IPS DF 6.9 (cell line): ENCODE data around the gene OSBP.
"Not testable (repeated sequence)": the region's sequence is repeated elsewhere in the genome, so short reads cannot be mapped to it uniquely, and the experiment has no call there.

Source experiments
- DNase-seq: peaks from one replicate; pipeline ENCODE4 v3.0.0-alpha.2; 2013; ENCODE audit warnings: low read depth, low spot score
- H3K27ac ChIP-seq: one replicate; pipeline ENCODE4 v1.5.1; 2013; ENCODE audit warnings: low read length, control low read depth
- H3K27me3 ChIP-seq: 2 replicates; pipeline ENCODE4 v1.6.1; 2013; ENCODE audit warnings: mild to moderate bottlenecking, low read length; ENCODE audit not compliant: control insufficient read depth, insufficient read depth
- H3K36me3 ChIP-seq: 2 replicates; pipeline ENCODE4 v1.6.1; 2013; ENCODE audit warnings: low read length; ENCODE audit not compliant: control insufficient read depth, insufficient read depth
- H3K4me1 ChIP-seq: 2 replicates; pipeline ENCODE4 v1.6.1; 2013; ENCODE audit warnings: low read length; ENCODE audit not compliant: control insufficient read depth, insufficient read depth
- H3K4me3 ChIP-seq: 2 replicates; pipeline ENCODE4 v1.5.1; 2013; ENCODE audit warnings: mild to moderate bottlenecking, low read length
- H3K9me3 ChIP-seq: 2 replicates; pipeline ENCODE4 v1.6.1; 2013; ENCODE audit warnings: low read length, inconsistent platforms; ENCODE audit not compliant: control insufficient read depth, insufficient read depth
- WGBS: extraction: QIAGEN DNeasy Blood & Tissue Kit; methylation state at CpG from one replicate; pipeline ENCODE4 v1.1.7; 2013; ENCODE audit warnings: mixed read lengths, missing lambda C conversion rate; ENCODE audit not compliant: insufficient read length, insufficient coverage; 5-methylcytosine and 5-hydroxymethylcytosine counted together

The OSBP gene

DNA sequence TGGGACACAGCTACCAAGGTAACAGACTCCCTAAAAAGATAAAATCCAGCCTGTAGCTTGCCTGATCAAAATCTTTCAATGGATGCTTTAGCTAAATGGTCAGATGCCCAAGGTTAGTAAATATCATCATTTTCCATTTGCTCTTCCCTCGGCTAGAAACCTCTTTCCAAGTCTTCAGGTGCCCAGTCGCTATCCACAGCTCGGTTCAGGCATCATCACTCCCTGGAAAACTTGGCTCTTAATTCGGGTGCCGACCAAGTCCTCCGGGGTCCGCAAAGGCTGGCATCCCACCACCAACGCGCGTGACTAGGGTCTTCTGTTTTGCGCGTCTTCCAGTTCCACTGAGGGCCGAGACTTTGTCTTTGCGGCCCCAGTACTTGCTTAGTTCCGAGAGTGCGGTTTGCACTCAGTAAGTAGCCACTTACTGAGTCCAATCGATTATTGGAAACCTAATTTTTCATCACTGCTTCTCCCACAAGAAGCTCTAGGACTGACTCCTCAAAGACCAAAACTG is 59.9 kb downstream of the OSBP start:
- peak overlapping the region; percentile 75 for H3K4me3 ChIP-seq
- no peaks in the 10 kb centered on the region for H3K9me3 ChIP-seq
- no peaks in the 10 kb centered on the region for H3K27me3 ChIP-seq
- H3K4me1 ChIP-seq, result peaks cover 2% of the 10 kb centered on the region; the same call in 1 of the 2 replicates
- H3K36me3 ChIP-seq, result no peaks in the 10 kb centered on the region
- no CpG with 5 or more reads among the region's 17 CpGs for WGBS
- DNase-seq, result no peak
- H3K27ac ChIP-seq, result no peak overlapping the region

DNA sequence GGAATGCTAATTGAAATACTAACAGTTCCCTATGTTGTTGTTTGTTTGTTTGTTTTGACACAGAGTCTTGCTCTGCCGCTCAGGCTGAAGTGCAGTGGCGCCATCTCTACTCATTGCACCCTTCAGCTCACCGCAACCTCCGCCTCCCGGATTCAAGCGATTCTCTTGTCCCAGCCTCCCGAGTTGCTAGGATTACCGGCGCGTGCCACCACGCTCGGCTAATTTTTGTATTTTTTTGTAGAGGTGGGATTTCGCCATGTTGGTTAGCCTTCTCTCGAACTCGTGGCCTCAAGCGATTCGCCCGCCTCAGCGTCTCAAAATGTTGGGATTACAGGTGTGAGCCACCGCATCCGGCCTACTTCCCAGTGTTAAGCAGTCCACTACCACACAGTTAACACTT is 62.3 kb downstream of the OSBP start:
- no CpG with 5 or more reads among the region's 21 CpGs for WGBS
- H3K36me3 ChIP-seq, result no peaks in the 10 kb centered on the region
- no peak for DNase-seq
- H3K27me3 ChIP-seq, result no peaks in the 10 kb centered on the region
- H3K27ac ChIP-seq, result no peak overlapping the region
- H3K9me3 ChIP-seq, result no peaks in the 10 kb centered on the region
- H3K4me1 ChIP-seq, result no peaks in the 10 kb centered on the region
- no peak overlapping the region for H3K4me3 ChIP-seq

DNA sequence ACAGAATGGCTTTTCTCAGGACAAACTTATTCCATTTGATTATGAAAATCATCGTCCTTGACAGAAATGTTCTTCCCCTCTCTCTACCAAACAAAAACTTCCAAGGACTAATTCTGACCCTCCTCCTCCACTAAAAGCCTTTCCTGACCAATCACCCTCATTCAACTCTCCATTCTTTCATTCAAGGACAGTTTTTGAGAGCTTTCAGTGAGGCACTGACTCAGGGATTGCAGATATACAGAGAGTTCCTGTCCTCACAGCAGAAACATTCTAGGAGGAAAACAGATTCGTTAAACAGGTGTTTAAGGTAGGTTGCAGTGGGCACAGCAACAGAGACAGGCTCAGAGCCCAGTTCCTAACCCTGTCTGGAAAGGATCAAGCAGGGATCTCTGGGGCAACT is 62.7 kb downstream of the OSBP start:
- H3K9me3 ChIP-seq, result no peaks in the 10 kb centered on the region
- H3K36me3 ChIP-seq, result no peaks in the 10 kb centered on the region
- no peaks in the 10 kb centered on the region for H3K4me1 ChIP-seq
- no peak overlapping the region for H3K27ac ChIP-seq
- no peak for DNase-seq
- H3K4me3 ChIP-seq, result no peak overlapping the region
- WGBS, result no CpG with 5 or more reads among the region's 2 CpGs
- no peaks in the 10 kb centered on the region for H3K27me3 ChIP-seq

DNA sequence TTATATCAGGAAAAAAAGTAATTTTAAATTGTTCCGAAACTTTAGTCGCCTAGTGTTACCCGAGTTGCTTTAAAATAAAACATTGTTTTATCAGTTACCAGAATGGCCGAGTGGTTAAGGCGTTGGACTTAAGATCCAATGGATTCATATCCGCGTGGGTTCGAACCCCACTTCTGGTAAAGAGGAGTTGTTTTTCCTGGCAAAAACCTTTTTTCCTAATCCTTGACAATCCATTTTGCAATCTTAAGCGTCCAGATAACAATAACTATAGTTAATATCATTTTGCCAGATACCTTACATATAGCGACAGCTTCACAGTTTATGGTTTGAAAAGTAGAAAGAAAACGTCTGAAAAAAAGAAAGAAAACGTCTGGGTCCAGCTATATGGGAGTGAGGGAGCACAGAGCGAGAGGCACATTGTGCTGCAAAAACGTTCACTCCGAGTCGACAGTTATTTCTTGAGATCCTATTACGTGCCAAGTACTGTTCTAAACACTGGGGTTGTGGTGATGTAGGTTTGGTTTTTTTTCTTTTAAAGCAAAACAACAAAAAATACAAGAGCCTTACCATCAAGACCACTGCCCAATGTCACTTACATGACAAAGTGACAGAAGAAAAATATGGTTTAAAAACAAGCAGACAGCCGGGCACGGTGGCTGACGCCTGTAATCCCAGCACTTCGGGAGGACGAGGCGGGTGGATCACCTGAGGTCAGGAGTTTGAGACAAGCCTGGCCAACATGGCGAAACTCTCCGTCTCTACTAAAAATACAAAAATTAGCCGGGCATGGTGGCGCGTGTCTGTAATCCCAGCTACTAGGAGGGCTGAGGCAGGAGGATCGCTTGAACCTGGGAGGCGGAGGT is 63.7 kb downstream of the OSBP start:
- no peaks in the 10 kb centered on the region for H3K9me3 ChIP-seq
- no CpG with 5 or more reads among the region's 30 CpGs for WGBS
- H3K27me3 ChIP-seq, result no peaks in the 10 kb centered on the region
- H3K27ac ChIP-seq, result no peak overlapping the region
- H3K4me1 ChIP-seq, result no peaks in the 10 kb centered on the region
- peak overlapping the region; percentile 86; the same call in 1 of the 2 replicates for H3K4me3 ChIP-seq
- no peak for DNase-seq
- no peaks in the 10 kb centered on the region for H3K36me3 ChIP-seq

DNA sequence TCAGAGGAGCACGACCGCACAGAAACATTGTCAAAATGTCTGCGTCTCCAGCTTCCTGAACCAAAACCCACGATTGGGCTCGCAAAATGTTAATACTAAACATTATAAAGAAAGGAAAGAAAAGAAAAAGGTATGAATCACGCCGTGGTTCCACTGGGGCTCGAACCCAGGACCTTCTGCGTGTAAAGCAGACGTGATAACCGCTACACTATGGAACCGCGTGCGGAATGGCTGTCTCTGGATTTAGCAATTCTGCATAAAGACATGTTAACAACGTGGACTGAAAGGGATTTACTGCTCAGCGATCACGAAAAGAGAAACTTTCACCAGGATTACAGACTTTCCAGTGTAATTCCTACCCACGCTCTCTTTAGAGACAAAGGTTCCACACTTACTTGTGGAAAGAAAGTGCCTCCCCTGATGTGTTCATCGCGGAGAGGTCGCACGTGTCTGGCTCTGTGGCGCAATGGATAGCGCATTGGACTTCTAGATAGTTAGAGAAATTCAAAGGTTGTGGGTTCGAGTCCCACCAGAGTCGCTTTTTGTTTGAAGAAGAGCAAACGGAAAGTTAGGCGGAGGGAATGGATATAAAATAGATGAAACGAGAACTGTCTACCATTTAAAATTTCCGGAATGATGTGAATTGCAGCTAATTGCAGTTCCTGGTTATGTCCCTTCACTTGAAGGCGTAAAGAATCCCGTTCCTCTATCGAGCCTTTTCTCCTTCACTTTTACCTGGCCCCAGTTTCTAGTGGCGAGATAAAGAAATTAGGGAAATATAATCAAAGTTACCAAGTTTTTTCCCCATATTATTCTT is 64.5 kb downstream of the OSBP start:
- no peak for DNase-seq
- WGBS, result no CpG with 5 or more reads among the region's 34 CpGs
- H3K9me3 ChIP-seq, result no peaks in the 10 kb centered on the region
- H3K27me3 ChIP-seq, result no peaks in the 10 kb centered on the region
- no peak overlapping the region for H3K27ac ChIP-seq
- H3K4me1 ChIP-seq, result no peaks in the 10 kb centered on the region
- peak overlapping the region; percentile 86; the same call in 1 of the 2 replicates for H3K4me3 ChIP-seq
- no peaks in the 10 kb centered on the region for H3K36me3 ChIP-seq

DNA sequence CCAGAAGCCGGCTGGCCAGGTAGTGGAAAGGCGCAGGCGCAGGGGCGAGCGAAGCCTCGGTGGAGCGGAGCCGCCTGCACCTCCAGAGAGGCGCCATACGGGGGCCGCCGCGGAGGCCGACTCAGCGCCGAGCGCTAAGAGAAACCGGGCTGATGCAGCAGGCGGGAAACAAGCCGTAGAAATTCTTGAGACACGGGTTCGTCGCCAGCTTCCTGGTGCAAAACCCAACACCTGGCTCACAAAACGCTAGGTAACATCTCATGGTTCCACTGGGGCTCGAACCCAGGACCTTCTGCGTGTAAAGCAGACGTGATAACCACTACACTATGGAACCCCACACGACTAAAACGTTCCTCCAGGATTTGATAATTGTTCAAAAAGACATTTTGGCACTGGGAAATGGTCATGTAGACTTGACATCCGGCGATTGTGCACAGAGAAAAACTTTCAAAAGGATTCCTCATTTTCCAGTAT is 65.2 kb downstream of the OSBP start:
- Histone ChIP-seq H3K27me3 (no peaks in the 10 kb centered on the region), H3K27ac (no peak overlapping the region), H3K36me3 (no peaks in the 10 kb centered on the region), H3K4me1 (no peaks in the 10 kb centered on the region), H3K4me3 (peak overlapping the region; percentile 86; the same call in 1 of the 2 replicates), H3K9me3 (no peaks in the 10 kb centered on the region)
- WGBS, result no CpG with 5 or more reads among the region's 31 CpGs
- no peak for DNase-seq

DNA sequence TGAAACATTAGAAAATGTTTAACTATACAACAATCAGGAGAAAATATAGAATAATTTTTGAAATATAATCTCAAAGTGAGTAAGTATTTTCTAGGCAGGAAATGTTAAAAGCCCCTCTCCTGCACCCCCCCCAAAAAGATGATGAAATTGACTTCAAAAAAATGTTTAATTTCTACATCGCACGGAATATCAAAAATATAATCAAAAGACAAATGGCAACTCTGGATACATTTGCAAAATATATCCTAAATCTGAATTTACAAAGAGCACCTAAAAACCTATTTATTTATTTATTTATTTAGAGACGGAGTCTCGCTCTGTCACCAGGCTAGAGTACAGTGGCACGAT is 67.3 kb downstream of the OSBP start:
- Histone ChIP-seq H3K36me3 (no peaks in the 10 kb centered on the region), H3K4me1 (no peaks in the 10 kb centered on the region), H3K4me3 (no peak overlapping the region), H3K27me3 (no peaks in the 10 kb centered on the region), H3K9me3 (no peaks in the 10 kb centered on the region), H3K27ac (no peak overlapping the region)
- DNase-seq, result no peak
- no CpG with 5 or more reads among the region's 5 CpGs for WGBS

DNA sequence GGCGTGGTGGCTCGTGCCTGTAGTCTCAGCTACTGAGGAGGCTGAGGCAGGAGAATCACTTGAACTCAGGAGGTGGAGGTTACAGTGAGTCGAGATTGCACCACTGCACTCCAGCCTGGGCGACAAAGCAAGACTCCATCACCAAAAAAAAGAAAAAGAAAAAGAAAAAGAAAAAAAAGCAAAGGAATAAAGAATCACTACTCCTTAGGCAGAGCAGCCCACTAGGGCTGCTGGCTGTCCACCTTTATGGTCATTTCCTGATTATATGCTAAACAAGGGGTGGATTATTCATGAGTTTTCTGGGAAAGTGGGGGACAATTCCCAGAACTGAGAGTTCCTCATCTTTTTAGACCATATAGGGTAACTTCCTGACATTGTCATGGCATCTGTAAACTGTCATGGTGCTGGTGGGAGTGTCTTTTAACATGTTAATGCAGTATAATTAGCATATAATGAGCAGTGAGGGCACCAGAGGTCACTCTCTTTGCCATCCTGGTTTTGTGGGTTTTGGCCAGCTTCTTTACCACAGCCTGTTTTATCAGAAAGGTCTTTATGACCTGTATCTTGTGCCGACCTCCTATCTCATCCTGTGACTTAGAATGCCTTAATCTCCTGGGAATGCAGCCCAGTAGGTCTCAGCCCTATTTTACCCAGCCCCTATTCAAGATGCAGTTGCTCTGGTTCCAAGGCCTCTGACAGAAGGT is 67.8 kb downstream of the OSBP start:
- H3K9me3 ChIP-seq, DNase-seq, H3K36me3 ChIP-seq, H3K4me3 ChIP-seq, H3K4me1 ChIP-seq, H3K27me3 ChIP-seq, H3K27ac ChIP-seq: not testable (repeated sequence)
- WGBS, result no CpG with 5 or more reads among the region's 5 CpGs

DNA sequence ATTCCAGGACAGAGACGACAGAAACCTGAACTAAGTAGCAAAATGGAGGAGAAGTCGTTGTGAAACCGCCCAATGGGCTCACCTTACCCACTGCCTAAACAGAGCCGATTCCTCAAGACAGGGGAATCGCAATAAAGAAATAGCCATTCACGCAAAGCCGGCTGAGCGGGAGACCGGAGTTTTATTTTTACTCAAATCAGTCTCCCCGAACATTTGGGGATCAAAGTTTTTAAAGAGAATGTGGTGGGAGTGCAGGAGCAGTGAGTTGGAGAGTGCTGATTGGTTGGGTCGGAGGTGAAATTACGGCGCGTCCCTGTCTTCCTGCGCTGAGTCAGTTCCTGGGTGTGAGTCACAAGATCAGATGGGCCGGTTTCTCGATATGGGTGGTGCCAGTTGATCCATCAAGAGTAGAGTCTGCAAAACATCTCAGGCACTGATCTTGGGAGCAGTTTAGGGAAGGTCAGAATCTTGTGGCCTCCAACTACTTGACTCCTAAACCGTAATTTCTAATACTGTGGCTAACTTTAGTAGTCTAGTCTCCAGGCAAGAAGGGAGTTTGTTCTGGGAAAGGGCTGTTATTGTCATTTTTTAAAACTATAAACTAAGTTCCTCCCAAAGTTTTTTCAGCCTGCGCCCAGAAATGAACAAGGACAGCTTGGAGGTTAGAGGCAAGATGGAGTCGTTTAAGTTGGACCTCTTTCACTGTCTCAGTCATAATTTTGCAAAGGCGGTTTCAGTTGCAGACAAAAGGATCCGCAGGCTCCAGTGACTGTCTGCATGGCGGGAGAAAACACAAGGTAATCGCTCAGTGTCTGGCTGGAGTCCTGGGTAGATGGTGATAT is 70.2 kb downstream of the OSBP start:
- Histone ChIP-seq H3K27me3 (no peaks in the 10 kb centered on the region), H3K9me3 (no peaks in the 10 kb centered on the region), H3K27ac (no peak overlapping the region), H3K36me3 (no peaks in the 10 kb centered on the region), H3K4me1 (no peaks in the 10 kb centered on the region), H3K4me3 (no peak overlapping the region)
- no peak for DNase-seq
- 100% methylated on average over 1 of the region's 24 CpGs for WGBS
